HCT116 (cell line): Measurements from ENCODE around the gene LRRN3. TPM values are rescaled to one million over a fixed set of nuclear protein-coding genes. Genes with fewer than 3 reads are reported as not detected.

Source experiments
- ATAC-seq: fragments of 200-7000 bp; cut with Tn5 transposase; 2 replicates; pipeline ENCODE4 v1.9.1; 2020; ENCODE audit warnings: mild to moderate bottlenecking, moderate library complexity
- BruUV-seq: library from RNA; stranded (reverse); fragments of 400-500 nt; replicated peaks from 2 replicates; lab custom pipeline; 2021; lab: Mats Ljungman, UMichigan
- CTCF ChIA-PET: fragments of 300-600 bp; sonication (Branson Sonifier 250); formaldehyde crosslinking; loops from one replicate; lab custom pipeline; 2021; ENCODE audit warnings: antibody characterized with exemption; lab: Charles Lee
- POLR2A ChIA-PET: fragments of 300-600, 350-600 bp; sonication (Branson Sonifier 250); formaldehyde crosslinking; loops from one replicate; lab custom pipeline; 2021; ENCODE audit warnings: antibody characterized with exemption; lab: Charles Lee
- RAD21 ChIA-PET, 2 experiments: fragments of 300-600 bp; sonication (Branson Sonifier 250); formaldehyde crosslinking; loops; one replicate each; lab custom pipeline; 2023; ENCODE audit warnings: low total read pairs in 2 of 2; ENCODE audit not compliant: uncharacterized antibody in 2 of 2, unreplicated experiment in 2 of 2, low non-redundant PET in 1 of 2; lab: Charles Lee
- DNase-seq: peaks from one replicate; pipeline ENCODE4 v3.0.0-alpha.2; 2010; ENCODE audit warnings: low read depth, low spot score
- H2AFZ ChIP-seq: fragments of 200-600 bp; shearing (Covaris generic), sonication (generic); 2 replicates; pipeline ENCODE4 v1.6.1; 2017; ENCODE audit warnings: low read depth, mixed run types, mixed read lengths, antibody characterized with exemption, low read length; ENCODE audit not compliant: poor library complexity, severe bottlenecking
- H3K27ac ChIP-seq: 2 replicates; pipeline ENCODE4 v1.5.1; 2012; ENCODE audit warnings: low read depth, low read length
- H3K27me3 ChIP-seq: fragments of 200-600 bp; sonication (generic); 2 replicates; pipeline ENCODE4 v1.6.1; 2016; ENCODE audit warnings: mixed run types, low read length, mixed read lengths; ENCODE audit not compliant: insufficient read depth
- H3K36me3 ChIP-seq, 2 experiments: fragments of 200-500 bp in 1 of 2; fragments of 200-600 bp in 1 of 2; sonication (Bioruptor generic) in 1 of 2; sonication (generic) in 1 of 2; 2 replicates each; pipeline versions ENCODE4 v1.5.1 to v1.6.1; 2014 to 2016; ENCODE audit warnings: low read length in 2 of 2, inconsistent platforms in 1 of 2, mixed read lengths in 1 of 2, mixed run types in 1 of 2; ENCODE audit not compliant: insufficient read depth in 2 of 2, control insufficient read depth in 1 of 2
- H3K4me1 ChIP-seq, 2 experiments: fragments of 200-600 bp in 1 of 2; sonication (generic) in 1 of 2; 2 replicates each; pipeline versions ENCODE4 v1.5.1 to v1.6.1; 2012 to 2017; ENCODE audit warnings: low read length in 2 of 2, inconsistent platforms in 1 of 2, mild to moderate bottlenecking in 1 of 2, mixed read lengths in 1 of 2, mixed run types in 1 of 2, moderate library complexity in 1 of 2; ENCODE audit not compliant: insufficient read depth in 2 of 2, control insufficient read depth in 1 of 2
- H3K4me2 ChIP-seq: fragments of 200-600 bp; sonication (generic); 2 replicates; pipeline ENCODE4 v1.6.1; 2017; ENCODE audit warnings: mixed run types, low read length, mixed read lengths
- H3K4me3 ChIP-seq, 2 experiments: fragments of 200-600 bp in 1 of 2; sonication (generic) in 1 of 2; replicated peaks in 1 of 2; 2 replicates each; pipeline ENCODE4 v1.5.1; 2011 to 2016; ENCODE audit warnings: low read length in 2 of 2, control low read depth in 1 of 2, low read depth in 1 of 2, mild to moderate bottlenecking in 1 of 2, mixed read lengths in 1 of 2, mixed run types in 1 of 2
- H3K79me2 ChIP-seq: fragments of 200-600 bp; sonication (generic); 2 replicates; pipeline ENCODE4 v1.6.1; 2017; ENCODE audit warnings: mild to moderate bottlenecking, mixed run types, low read length, moderate library complexity, mixed read lengths; ENCODE audit not compliant: insufficient read depth
- H3K9ac ChIP-seq: fragments of 200-600 bp; sonication (generic); 2 replicates; pipeline ENCODE4 v1.6.1; 2016; ENCODE audit warnings: low read length, mixed read lengths
- H3K9me2 ChIP-seq: fragments of 200-600 bp; sonication (generic), shearing (Covaris generic); 2 replicates; pipeline ENCODE4 v1.6.1; 2017; ENCODE audit warnings: mixed run types, mild to moderate bottlenecking, moderate library complexity; ENCODE audit not compliant: insufficient read depth
- H3K9me3 ChIP-seq, 2 experiments: fragments of 200-500 bp in 1 of 2; fragments of 200-600 bp in 1 of 2; sonication (Bioruptor generic) in 1 of 2; sonication (generic) in 1 of 2; 2 replicates each; pipeline ENCODE4 v1.6.1; 2014 to 2017; ENCODE audit warnings: low read length in 2 of 2, mixed read lengths in 2 of 2, inconsistent platforms in 1 of 2, low read depth in 1 of 2, mild to moderate bottlenecking in 1 of 2, mixed run types in 1 of 2, moderate library complexity in 1 of 2; ENCODE audit not compliant: control insufficient read depth in 1 of 2, insufficient read depth in 1 of 2
- H4K20me1 ChIP-seq: fragments of 200-600 bp; sonication (generic), shearing (Covaris generic); 2 replicates; pipeline ENCODE4 v1.6.1; 2017; ENCODE audit warnings: mixed run types, mild to moderate bottlenecking, moderate library complexity; ENCODE audit not compliant: insufficient read depth
- CBX3 ChIP-seq: IDR thresholded peaks from 2 replicates; pipeline ENCODE4 v1.6.1; 2012; ENCODE audit warnings: low read depth
- EZH2 ChIP-seq: fragments of 200-600 bp; sonication (generic); IDR thresholded peaks from 2 replicates; pipeline ENCODE4 v1.6.1; 2017; ENCODE audit warnings: antibody characterized with exemption, mixed run types
- FOSL1 ChIP-seq: IDR thresholded peaks from 2 replicates; pipeline ENCODE4 v1.6.1; 2012; ENCODE audit warnings: low read depth
- POLR2A ChIP-seq: IDR thresholded peaks from 2 replicates; pipeline ENCODE4 v1.7.0; 2011; ENCODE audit warnings: borderline replicate concordance; ENCODE audit not compliant: insufficient read depth, insufficient read length; ENCODE audit errors: extremely low read depth
- POLR2AphosphoS5 ChIP-seq: IDR thresholded peaks from 2 replicates; pipeline ENCODE4 v1.6.1; 2011; ENCODE audit warnings: mild to moderate bottlenecking, low read depth, low read length, moderate library complexity
- RAD21 ChIP-seq: IDR thresholded peaks from 2 replicates; pipeline ENCODE4 v1.6.1; 2012; ENCODE audit warnings: low read depth, mild to moderate bottlenecking
- SIN3A ChIP-seq: IDR thresholded peaks from 2 replicates; pipeline ENCODE4 v1.6.1; 2012; ENCODE audit warnings: low read depth
- SP1 ChIP-seq: IDR thresholded peaks from 2 replicates; pipeline ENCODE4 v1.6.1; 2012; ENCODE audit warnings: low read depth
- TCF7L2 ChIP-seq: IDR thresholded peaks from 2 replicates; pipeline ENCODE4 v1.7.0; 2011; ENCODE audit warnings: borderline replicate concordance, inconsistent platforms; ENCODE audit not compliant: insufficient read depth, insufficient read length; ENCODE audit errors: extremely low read depth
- ZBTB33 ChIP-seq: IDR thresholded peaks from 2 replicates; pipeline ENCODE4 v1.6.1; 2011; ENCODE audit warnings: mild to moderate bottlenecking, low read length, moderate library complexity; ENCODE audit not compliant: insufficient replicate concordance; ENCODE audit errors: extremely low read depth
- ZNF274 ChIP-seq: fragments of 200-500 bp; sonication (Bioruptor generic); IDR thresholded peaks from 2 replicates; pipeline ENCODE4 v1.6.1; 2014; ENCODE audit warnings: mild to moderate bottlenecking, low read depth, low read length, inconsistent platforms
- intact Hi-C: fragments of 100-400 bp; cut with micrococcal nuclease; formaldehyde crosslinking; loops from 2 replicates; pipeline ENCODE4 v1.10.0; 2022
- total RNA-seq: library from RNA; stranded (reverse); gene quantifications from one replicate; pipeline ENCODE4 v1.2.1, GENCODE V29; 2021; ENCODE audit not compliant: unreplicated experiment

The LRRN3 gene
- total RNA-seq, 1 experiment from 2014 or later: 0.07 TPM

- H2AFZ ChIP-seq: no peak overlapping the region
- POLR2A ChIA-PET: no interaction called here
- intact Hi-C loops: no loop called here
- no peaks in the 10 kb centered on the region for H3K27me3 ChIP-seq
- no peak for ATAC-seq
- no peaks in the 10 kb centered on the region for H4K20me1 ChIP-seq
- no peak overlapping the region for H3K4me2 ChIP-seq
- H3K4me1 ChIP-seq: peaks cover 0 to 13% of the 10 kb centered on the region in 2 experiments; a peak in 2 of 4 replicates
- no peaks in the 10 kb centered on the region for H3K36me3 ChIP-seq
- no peaks in the 10 kb centered on the region for H3K79me2 ChIP-seq
- H3K9me2 ChIP-seq: no peaks in the 10 kb centered on the region
- CTCF ChIA-PET: no interaction called here
- no peaks in the 10 kb centered on the region for H3K9me3 ChIP-seq
- no peak for DNase-seq
- no peak for TF ChIP-seq SIN3A
- no peak overlapping the region for H3K27ac ChIP-seq
- H3K4me3 ChIP-seq: no peak overlapping the region
- H3K9ac ChIP-seq: no peak overlapping the region
- BruUV-seq: no TSS peak
- RAD21 ChIA-PET: no interaction called here
These were observed 16.2 kb upstream of the LRRN3 start for GRCh38 chr7:111074748-111075146.

- Histone ChIP-seq H3K27ac (no peak overlapping the region), H3K36me3 (no peaks in the 10 kb centered on the region), H3K4me3 (no peak overlapping the region), H4K20me1 (no peaks in the 10 kb centered on the region), H2AFZ (no peak overlapping the region), H3K9me2 (no peaks in the 10 kb centered on the region), H3K79me2 (no peaks in the 10 kb centered on the region), H3K9me3 (no peaks in the 10 kb centered on the region), H3K4me1 (peaks cover 0 to 13% of the 10 kb centered on the region in 2 experiments; a peak in 2 of 4 replicates), H3K4me2 (no peak overlapping the region), H3K9ac (no peak overlapping the region), H3K27me3 (no peaks in the 10 kb centered on the region)
- ATAC-seq (no peak), DNase-seq (no peak)
- CTCF ChIA-PET: no interaction called here
- TF ChIP-seq ZBTB33 (no peak), TCF7L2 (no peak), POLR2A (no peak), SP1 (no peak), CBX3 (no peak), RAD21 (no peak), POLR2AphosphoS5 (no peak), ZNF274 (no peak), FOSL1 (no peak), EZH2 (no peak)
- intact Hi-C loops: no loop called here
- POLR2A ChIA-PET: no interaction called here
- no TSS peak for BruUV-seq
- RAD21 ChIA-PET: no interaction called here
These were observed 15.4 kb upstream of the LRRN3 start for GRCh38 chr7:111075498-111075897.
